ENCODE results near the gene IL17RE.
A peak's percentile ranks its signal among the peaks of the same experiment; 100 is the strongest.

DNA sequence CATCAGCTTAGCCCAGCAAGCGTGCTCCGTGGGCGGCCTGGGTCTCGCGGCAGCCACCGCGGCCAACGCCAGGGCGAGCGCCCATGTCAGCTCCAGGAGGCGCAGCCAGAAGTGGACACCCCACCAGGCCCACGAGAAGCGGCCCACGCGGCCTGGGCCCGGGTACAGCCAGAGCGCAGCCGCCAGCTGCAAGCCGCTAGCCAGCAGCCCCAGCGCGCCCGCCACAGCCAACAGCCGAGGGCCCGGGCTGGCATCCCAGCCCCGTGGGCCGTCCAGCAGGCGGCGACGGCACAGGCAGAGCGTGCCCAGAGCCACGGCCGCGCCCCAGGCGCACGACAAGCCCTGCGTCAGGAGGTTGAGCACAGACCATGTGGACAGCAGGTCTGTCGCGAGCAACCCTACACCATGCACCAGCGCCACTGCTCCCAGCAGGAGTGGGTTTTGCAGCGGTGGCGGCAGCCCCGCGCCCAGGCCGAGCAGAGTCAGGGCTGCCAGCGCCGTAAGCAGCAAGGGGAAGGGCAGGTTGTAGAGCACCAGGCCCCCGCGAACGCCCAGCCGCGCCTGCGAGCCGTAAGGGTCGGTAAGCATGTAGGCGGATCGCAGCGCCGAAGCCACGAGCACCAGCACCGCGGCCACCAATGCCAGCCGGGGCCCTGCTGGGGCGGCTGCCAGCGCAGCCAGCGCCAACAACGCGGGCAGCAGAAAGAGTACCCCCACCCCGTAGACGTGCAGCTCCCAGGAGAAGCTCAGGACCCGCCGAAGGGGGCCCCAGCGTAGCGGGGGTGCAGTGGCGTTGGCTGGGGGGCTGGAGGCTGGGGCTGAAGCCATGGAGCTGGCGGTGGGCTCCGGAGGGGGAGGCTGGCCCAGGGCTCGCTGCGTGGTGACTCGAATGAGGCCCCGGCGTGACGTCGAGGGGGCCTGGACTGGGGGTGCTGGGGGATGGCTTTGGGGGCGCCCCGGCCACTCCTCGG lies 44.7 kb downstream of the IL17RE start:
- TF ChIP-seq KLF13 (CRISPR knock-in tag; IDR thresholded peaks at IDR 0.05), result peak; percentile 35; the same call in 1 of the 2 replicates
- peak; percentile 78; the same call in 1 of the 2 replicates for TF ChIP-seq SIN3A (IDR thresholded peaks at IDR 0.05; ENCODE audit: borderline replicate concordance, low read depth, low read length)
- TF ChIP-seq ZNF160 (CRISPR knock-in tag; IDR thresholded peaks at IDR 0.05), result peak; percentile 32
- TF ChIP-seq ETV5 (CRISPR knock-in tag; IDR thresholded peaks at IDR 0.05; ENCODE audit: borderline replicate concordance), result peak; percentile 37; the same call in 1 of the 2 replicates
- TF ChIP-seq, protein P1, sequence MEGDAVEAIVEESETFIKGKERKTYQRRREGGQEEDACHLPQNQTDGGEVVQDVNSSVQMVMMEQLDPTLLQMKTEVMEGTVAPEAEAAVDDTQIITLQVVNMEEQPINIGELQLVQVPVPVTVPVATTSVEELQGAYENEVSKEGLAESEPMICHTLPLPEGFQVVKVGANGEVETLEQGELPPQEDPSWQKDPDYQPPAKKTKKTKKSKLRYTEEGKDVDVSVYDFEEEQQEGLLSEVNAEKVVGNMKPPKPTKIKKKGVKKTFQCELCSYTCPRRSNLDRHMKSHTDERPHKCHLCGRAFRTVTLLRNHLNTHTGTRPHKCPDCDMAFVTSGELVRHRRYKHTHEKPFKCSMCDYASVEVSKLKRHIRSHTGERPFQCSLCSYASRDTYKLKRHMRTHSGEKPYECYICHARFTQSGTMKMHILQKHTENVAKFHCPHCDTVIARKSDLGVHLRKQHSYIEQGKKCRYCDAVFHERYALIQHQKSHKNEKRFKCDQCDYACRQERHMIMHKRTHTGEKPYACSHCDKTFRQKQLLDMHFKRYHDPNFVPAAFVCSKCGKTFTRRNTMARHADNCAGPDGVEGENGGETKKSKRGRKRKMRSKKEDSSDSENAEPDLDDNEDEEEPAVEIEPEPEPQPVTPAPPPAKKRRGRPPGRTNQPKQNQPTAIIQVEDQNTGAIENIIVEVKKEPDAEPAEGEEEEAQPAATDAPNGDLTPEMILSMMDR (CRISPR knock-in tag; IDR thresholded peaks at IDR 0.05), result peak; percentile 84
- peak; percentile 62 for TF ChIP-seq GFI1 (CRISPR knock-in tag; IDR thresholded peaks at IDR 0.05; ENCODE audit: borderline replicate concordance)
- no peak for TF ChIP-seq ZNF326 (CRISPR knock-in tag; IDR thresholded peaks at IDR 0.05; ENCODE audit: borderline replicate concordance)

Measured in HepG2 (cell line).